HG03575 (cell line): ENCODE data around the gene ANGPT4.

Experiments used
- ATAC-seq: cut with Tn5 transposase; IDR thresholded peaks from one replicate; pipeline ENCODE4 v1.9.1; 2021; ENCODE audit not compliant: unreplicated experiment, insufficient number of reproducible peaks, low FRiP score; ENCODE audit errors: extremely low read depth

ANGPT4 gene

DNA sequence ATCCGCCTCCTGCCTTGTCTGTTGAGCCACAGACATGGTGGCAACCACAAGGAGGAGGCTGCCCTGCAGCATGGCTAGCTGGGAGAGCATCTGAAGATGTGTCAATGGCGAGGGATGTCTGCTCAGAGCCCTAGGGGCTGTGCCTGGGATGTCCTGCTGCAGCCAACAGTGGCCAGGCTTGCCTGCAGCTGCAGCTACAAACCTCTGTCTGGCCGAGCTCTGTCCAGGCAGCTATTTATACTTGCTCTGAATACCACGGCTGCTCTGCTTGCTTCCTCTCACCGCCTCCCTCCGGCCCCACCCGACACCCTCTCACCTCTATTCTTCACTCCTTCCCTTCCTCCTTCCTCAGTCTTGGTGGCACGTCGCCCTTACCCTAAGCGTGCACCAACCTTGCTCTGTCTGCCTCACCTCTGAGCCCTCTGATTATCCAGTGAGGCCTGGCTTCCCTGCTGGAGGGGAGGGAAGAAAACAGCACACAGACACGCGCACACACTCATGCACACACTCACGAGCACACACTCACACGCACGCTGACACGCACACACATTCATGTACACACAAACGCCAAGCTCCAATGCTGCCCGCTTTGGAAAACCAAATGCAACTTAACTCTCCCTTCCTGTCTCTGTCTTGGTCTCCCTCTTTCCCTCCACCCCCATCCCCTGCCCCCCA is at the start of gene ANGPT4:
Gene ANGPT4, minus strand, starts transcription at position 210 of the 675 bp plus-strand sequence. Its CDS starts 120 bp downstream, at position 90.
- no peak for ATAC-seq

DNA sequence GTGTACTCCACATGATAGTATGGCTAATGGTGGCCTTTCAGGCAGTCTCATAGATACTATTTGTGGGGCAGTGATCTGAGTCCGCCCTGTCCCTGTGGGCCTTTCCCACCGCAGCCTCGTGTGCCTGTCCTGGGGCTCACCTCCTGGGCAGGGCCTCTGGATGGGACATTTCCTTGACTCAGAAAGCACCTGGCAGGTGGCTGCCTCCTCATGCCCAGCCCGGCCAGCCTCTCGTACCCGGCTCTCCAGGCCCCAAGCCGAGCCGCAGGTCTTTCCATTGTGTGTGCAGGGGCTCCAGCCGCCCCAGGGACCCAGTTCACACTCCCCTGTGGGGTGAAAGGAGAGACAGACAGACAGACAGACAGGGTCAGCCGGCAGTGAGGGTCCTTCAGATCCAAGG is 47.7 kb upstream of the ANGPT4 start:
- no peak for ATAC-seq

- no peak for ATAC-seq
Measured at GRCh38 chr20:962683-963082, 46.5 kb upstream of the ANGPT4 start.

- ATAC-seq = no peak
Measured at GRCh38 chr20:962223-962622, 46.1 kb upstream of the ANGPT4 start.

GRCh38 chr20:961768-962167 is 45.6 kb upstream of the ANGPT4 start:
- no peak for ATAC-seq

- ATAC-seq = no peak
Measured at GRCh38 chr20:959996-960615, 44.0 kb upstream of the ANGPT4 start.

DNA sequence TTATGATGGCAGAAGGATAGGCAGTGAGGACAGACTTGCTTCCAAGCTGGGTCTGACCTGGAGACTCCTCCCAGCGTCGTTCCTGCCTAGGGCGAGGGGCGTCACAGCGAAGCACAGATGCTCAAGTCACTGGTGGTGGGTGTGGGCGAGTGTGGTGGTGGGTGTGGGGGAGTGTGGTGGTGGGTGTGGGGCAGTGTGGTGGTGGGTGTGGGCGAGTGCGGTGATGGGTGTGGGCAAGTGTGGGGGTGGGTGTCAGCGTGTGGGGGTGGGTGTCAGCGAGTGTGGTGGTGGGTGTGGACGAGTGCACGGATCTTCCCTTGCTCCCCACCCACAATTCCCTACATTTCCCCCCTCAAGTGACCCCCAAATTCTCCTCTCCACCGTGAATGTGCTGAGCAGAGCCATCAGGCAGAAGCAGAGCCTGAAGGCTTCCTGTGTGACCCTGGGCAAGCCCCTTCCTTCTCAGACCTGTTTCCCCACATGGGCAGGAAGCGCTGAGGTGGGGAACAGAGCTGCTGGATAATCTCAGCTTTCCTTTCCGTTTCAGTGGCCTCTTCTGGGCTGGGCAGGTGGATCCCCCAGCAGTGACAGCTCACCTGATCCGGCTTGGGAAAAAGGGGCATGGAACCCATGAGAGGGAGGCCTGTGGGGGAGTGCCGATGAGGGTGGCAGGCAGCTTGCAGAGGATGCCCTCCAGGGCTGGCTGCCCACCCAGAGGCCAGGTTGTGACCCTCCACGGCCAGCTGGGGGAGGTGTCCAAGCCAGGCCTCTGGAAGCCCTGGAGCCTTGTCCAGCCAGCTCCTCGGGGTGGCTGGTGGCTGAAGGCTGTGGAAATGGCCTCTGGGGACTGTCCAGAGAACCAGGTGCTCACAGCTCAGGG is 43.0 kb upstream of the ANGPT4 start:
- ATAC-seq = no peak

DNA sequence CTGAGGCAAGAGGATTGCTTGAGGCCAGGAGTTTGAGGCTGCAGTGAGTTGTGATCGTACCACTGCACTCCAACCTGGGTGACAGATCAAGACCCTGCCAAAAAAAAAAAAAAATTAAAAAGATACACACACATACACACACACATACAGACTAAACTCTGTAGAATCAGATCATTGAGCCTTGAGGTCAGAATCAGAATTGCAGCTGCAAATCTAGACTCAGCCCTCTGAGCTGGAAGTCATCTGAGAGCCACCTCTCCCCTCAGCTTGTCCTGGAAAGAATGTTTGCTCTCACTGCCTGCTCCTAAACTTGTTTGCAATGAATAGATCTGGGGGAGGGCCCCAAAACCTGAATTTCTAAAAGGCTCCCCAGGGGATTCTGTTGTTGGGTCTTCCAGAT is 41.4 kb upstream of the ANGPT4 start:
- ATAC-seq = no peak

GRCh38 chr20:956330-956951 is 40.3 kb upstream of the ANGPT4 start:
- no peak for ATAC-seq

GRCh38 chr20:955656-956055 is 39.5 kb upstream of the ANGPT4 start:
- ATAC-seq = no peak

- ATAC-seq = no peak
Measured at GRCh38 chr20:955111-955510, 39.0 kb upstream of the ANGPT4 start.

DNA sequence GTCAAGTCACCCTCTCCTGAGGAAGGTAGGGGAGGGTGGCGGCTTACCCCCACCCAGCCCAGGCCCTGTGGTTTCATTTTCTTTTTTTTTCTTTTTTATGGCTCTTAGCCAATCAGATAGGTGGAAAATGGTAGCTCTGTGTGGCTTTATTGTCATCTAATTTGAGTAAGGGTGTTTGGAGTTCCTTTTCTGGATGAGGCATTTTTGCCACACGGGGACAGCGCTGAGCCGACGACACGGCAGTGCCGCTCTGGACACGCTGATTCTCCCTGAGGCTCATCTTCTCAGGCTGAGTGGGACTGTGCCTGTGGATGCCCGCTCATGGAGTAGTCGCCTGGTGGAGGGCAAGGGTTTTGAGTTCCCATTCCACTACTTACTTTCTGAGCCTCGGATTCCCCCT is 37.6 kb upstream of the ANGPT4 start:
- ATAC-seq = no peak

GRCh38 chr20:952196-952795 is 36.2 kb upstream of the ANGPT4 start:
- ATAC-seq = no peak

DNA sequence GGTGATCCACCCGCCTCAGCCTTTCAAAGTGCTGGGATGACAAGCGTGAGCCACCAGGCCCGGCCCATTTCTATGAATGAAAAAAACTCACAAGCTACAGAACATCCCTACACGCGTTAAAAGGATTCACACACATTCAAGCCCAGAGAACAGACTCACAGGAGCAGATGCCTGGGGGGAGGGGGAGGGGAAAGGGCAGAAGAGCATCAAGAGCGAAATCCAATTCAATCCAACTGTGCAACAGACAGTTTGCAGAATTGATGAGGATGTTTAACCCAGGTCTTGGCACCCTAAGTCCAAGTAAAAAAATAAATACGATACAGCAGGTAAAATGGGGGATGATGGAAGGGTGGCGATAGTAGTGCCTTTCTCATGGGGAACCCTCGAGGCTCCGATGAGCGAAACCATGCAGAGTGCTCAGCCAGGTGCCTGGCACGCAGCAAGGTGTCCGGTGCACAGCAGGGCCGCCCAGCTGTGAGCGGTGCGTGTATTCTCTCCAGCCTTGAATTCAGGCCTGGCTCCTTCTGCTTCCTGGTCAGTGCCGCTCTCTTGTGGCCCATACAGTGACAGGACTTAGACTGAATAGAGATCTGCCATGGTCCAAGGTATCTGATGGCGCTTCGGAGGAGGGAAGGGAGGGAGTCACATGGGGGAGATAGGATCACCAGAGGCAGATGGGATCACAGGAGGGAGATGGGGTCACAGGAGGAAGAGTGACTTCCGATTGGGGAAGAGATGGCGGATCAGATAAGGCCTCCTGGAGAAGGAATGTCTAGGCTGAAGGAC is 35.4 kb upstream of the ANGPT4 start:
- ATAC-seq = no peak

- no peak for ATAC-seq
Measured at GRCh38 chr20:949717-950116, 33.6 kb upstream of the ANGPT4 start.

DNA sequence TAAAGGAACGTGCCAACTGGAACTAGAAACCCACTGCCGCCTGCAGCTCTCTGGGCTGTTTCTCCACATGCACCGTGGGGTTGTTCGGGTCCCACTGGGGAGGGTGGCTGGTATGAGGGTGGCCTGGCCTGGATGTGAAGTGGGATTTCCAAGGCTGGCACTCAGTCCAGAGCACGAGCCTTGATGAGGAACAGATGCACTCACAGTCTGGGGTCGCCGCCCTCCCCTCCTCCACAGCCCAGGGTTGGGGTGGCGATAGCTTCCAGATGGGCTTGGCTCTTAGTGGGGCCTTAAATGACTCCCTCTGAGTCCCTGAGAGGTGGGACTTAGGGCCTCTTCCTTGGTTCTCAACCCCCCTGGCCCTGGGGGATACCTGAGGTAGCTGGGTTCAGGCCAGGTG is 30.7 kb upstream of the ANGPT4 start:
- no peak for ATAC-seq

- ATAC-seq = no peak
Measured at GRCh38 chr20:945841-946240, 29.7 kb upstream of the ANGPT4 start.

- no peak for ATAC-seq
Measured at GRCh38 chr20:944774-945410, 28.8 kb upstream of the ANGPT4 start.
